GM19025 (cell line): ENCODE data around the gene PHLDA3.

Experiments used
- ATAC-seq: cut with Tn5 transposase; IDR thresholded peaks from one replicate; pipeline ENCODE4 v1.9.1; 2021; ENCODE audit warnings: mild to moderate bottlenecking, low read depth, moderate library complexity; ENCODE audit not compliant: unreplicated experiment

The PHLDA3 gene

DNA sequence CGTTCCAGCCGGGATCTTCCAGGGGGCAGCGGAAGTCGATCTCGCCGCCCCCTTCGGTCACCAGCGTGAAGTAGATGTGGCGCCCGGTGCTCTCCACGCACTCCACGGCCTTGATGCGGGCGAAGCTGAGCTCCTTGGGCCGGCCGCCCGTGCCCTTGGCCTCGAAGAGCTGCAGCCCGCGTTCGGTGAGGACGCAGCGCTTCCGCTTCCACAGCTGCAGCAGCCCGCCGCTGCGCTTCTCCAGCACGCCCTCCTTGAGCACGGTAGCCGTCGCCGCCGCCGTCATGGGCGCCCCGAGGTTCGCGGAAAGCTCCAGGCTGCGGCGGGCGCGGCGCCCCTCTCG lies 516 bp downstream of the PHLDA3 start:
- ATAC-seq: no peak

DNA sequence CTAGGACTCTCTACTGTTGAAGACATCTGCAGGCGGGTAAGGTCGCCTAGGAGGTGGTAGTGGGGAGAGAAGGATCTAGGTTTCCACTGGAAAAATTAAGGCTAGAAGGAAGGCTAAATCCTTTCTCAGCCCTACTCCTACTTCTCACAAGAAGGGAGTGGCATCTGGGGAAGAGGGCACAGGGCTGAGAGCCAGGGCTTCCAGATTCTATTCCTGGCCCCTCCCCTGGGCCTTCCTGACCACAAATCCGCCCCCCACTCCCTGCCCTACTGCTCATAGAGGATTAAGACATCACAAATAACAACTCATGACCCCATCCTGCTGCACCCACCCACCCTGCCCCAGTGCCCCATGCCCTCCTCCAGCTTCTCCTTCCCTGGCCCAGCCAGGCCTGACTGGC lies 2.5 kb downstream of the PHLDA3 start:
- ATAC-seq: no peak

DNA sequence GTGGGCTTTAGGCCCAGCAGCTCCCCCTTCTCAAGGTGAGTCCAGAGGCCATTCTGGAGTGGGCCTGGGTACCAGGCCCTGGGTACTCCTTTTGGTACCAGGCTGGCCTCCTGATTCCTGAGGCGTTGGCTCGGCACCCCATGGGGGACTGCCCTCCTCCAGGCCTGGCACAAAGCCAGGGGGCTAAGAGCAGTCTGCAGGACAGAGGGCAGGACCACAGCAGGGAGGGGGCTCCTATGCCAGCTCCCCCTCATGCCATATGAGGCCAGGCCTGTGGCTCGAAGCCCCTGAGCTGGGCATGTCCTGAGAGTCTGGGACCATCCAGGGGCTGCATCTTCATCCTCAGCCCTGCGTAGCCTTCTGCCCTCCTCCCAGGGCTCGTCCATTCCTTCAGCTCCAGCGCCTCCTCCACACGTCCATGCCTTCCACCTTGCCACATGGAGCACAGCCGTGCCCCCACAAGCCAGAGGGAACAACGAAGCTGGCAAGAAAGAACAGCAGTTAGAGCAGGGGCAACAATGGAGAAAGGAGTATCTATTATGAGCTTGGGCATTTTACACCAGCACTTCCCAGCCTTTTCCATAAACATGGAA lies 3.2 kb downstream of the PHLDA3 start:
- no peak for ATAC-seq

DNA sequence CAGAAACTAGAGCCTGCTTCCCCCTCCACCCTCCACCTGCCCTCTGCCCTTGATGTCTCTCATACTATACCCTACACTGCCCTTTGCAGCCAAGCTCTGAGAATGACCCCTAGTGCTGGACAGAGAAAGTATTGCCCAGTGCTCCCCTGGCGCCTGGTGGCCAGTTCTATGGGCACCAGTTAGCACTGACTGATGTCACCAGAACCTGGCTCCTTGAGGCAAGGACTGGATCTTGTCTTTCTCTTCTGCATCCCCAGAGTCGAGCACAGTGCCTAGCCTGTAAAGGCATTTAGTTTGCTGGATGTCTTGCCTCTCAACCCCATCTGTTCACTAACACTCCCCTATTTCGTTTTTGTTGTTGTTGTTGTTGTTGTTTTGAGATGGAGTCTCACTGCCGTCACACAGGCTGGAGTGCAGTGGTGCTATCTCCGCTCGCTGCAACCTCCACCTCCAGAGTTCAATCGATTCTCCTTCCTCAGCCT lies 5.9 kb downstream of the PHLDA3 start:
- ATAC-seq: no peak

DNA sequence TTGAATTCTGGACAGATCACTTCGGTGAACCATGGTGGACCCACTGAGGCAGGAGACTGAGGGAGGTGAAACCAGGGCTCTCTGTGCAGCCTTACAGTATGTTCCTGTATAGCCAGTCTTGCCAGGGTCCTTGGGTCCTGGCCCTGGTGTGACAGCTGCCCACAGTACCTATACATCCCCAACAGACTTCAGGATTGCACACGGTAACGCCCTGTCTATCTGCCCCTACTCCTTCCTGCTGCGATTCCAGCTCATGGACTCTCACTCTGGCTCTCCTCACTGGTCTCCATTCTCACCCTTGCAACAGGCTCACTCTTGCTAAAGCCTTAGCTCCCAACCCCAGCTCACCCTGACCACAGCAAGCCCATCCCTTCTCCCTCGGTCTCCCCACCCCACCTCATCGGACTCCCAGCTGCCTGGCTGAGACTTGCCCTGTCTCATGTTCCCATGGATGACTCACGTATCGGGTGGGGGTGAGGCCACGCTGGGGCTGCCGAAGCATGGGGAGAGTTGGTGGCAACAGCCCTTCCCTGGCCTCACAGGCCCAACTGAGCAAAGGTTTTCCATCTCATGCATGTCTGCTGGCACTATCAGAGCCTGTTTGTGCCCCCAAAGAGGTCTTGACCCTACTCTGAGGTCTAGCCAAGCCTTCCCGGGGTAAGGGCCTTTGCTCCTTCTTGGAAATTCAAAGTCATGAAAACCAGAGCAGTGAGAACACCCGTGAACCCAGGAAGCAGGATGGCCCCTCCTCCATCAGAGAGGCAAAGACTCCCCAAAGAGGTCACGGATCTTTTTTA lies 7.1 kb downstream of the PHLDA3 start:
- ATAC-seq: no peak

DNA sequence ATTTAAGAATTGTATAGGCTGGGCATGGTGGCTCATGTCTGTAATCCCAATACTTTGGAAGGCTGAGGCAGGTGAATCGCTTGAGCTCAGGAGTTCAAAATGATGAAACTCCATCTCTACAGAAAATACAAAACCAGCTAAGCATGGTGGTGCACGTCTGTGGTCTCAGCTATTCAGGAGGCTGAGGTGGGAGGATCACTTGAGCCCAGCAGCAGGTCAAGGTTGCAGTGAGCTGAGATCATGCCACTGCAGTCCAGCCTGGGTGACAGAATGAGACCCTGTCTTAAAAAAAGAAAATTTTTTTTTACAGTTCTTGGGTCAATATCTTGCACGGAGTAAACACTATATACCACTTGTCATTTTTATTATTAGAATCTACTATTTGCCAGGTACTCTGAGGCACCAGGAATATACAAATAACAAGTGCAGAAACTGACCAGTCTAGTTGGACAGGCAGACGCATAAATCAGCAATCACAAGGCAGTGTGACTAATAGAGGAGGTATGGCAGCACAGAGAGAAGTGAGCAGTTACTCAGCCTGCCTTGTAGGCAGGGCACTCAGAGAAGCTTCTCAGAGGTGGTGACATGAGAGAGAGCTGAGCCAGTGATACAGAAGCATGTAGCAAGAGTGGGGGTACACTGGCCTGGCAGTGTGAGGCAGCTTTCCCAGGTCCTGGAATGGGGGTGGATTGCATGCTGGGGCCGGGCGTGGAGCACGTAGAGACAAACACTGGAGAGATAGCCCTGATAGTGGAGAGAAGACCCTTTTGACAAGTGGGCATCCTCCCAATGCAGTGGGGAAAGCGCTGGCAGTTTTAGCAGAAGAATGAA lies 8.0 kb downstream of the PHLDA3 start:
- no peak for ATAC-seq

DNA sequence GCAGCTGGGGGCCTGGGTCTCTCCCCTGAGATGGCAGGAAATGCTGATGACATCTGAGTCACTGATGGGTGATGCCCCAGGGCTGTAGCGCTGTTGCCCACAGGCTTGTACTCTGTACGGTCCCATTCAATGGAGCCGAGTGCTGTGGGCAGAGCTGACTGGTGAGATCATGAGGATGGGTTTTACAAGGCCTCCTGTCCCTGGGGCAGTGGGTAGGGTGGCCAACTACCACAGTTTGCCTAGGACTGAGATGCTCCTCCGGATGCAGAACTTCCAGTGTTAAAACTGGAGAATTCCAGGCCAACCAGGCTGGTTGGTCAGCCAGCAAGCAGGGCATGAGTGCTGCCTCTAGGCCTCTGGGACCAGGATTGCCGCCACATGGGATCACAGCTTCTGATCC lies 9.2 kb downstream of the PHLDA3 start:
- no peak for ATAC-seq

DNA sequence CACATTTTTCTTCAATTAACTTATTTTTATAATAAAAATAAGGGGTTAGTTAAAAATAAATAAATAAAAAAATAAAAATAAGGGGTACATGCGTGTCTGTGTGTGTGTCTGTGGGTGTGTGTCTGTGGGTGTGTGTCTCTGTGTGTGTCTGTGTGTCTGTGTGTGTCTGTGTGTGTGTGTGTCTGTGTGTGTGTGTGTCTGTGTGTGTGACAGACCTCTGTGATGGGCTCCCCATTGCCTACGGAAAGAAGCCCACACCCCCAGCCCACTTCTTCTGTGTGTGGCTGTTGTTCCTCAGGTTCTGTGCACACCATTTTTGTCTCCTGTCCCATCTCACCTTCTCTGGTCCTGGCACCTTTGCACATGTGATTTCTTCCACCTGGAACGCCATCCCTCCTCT lies 9.9 kb downstream of the PHLDA3 start:
- ATAC-seq: no peak

DNA sequence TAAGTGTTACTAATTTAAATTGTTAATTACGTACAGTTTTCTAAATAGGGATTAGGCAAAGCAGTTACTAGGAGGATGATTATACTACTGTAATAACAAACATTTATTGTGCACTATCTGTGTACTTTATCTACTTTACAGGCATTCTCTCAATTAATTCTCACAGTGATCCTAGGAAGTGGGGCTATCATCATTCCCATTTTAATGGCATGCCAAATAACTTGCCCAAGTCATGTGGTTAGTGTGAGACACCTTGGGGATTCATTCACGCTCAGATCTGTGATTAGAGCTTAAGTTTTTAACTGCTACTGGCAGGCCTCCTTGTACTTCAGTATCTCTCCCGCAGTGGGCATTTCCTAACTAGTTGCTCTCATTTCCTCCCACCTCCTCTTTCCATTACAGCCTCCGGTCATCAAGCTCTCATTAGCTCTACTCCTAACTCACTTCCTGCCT lies 11.5 kb downstream of the PHLDA3 start:
- ATAC-seq: no peak

DNA sequence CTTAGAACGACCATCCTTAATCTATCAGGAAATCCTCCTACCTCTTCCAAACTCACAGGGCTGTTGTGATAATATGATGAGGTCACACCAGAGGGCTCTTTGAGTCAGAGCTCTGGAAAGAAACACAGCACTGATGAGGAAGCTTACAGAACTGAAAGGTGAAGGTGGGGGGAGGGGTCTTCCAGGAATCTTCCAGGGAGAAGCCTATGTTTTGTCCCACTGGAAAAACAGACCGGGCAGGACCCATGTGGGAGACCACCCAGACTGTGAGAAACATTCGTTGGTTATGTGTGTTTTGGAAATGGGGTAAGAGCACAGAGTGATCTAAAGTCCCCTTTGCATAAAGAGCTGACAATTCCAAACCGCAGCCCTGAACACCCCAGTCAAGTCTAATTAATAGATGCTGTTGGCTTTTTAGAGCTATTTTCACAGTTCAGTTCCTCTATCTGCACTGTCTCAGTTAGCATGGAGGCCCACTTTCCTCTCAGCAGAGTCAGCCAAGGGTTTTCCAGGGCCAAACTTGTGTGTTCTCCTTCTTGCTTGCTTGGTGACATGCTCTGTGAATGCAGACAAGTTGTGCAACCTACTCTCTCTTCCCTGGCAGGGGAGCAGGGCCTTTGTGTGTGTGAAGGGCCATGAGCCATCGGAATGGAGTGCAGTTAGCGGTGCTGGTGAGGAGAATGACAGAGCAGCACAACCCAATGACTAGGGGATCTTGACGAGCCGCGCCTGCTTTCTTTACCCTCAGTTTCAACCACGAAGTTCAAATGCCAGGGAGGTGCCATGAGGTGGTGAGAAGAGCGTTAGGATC lies 12.3 kb downstream of the PHLDA3 start:
- no peak for ATAC-seq

DNA sequence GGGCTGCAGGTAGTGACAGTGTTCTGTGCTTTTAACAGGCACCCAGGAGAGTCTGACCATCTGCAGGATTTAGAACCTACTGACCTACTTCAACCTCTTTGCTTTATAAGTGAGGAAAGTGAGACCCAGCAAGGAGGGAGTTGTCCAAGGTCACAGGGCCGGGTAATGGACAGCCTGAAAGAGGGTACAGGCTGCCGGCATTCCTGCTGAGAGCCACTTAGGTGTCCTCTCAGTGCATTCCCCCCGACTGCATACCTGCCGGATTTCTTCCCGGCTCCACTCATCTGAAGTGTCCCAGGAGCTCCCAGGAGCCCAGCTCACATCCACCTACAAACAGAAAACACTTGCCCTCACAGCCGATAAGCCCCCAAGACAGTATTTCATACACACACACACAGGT lies 13.9 kb downstream of the PHLDA3 start:
- no peak for ATAC-seq

DNA sequence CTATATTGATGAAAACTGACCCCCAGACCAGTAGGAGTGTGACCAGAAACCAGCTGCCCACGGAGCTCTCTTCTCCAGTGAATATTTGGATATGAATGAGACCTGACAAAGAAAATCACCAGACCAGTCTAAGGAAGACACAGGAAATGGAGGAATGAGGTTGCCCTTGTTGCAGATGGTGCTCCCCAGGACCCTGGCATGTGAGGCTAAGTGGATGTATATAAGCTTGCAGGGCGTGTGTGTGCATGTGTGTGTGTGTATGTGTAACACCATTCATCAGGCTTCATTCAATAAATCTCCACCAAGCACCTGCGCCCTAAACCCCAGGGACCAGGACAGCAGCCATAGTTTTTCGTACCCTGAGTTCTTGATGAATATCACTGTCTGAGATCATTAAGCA lies 14.4 kb downstream of the PHLDA3 start:
- ATAC-seq: no peak

DNA sequence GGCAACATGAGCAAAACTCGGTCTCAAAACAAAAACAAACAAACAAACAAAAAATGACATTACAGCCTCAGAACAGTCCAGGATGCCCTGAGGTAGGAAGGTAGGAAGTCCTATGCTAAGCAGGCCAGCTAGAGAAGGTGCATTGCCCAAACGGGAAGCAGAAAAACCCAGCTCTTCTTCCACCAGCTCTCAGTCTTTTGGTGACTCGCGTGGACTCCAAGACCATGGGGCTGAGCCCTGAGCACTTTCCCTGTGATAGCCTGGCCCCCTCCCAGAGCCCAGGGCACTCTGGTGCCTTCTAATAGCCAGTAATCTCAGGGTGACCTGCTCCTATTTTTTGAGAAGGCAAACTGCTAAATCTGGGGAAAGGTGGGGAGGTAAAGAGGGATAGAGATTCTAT lies 16.1 kb downstream of the PHLDA3 start:
- ATAC-seq: no peak

DNA sequence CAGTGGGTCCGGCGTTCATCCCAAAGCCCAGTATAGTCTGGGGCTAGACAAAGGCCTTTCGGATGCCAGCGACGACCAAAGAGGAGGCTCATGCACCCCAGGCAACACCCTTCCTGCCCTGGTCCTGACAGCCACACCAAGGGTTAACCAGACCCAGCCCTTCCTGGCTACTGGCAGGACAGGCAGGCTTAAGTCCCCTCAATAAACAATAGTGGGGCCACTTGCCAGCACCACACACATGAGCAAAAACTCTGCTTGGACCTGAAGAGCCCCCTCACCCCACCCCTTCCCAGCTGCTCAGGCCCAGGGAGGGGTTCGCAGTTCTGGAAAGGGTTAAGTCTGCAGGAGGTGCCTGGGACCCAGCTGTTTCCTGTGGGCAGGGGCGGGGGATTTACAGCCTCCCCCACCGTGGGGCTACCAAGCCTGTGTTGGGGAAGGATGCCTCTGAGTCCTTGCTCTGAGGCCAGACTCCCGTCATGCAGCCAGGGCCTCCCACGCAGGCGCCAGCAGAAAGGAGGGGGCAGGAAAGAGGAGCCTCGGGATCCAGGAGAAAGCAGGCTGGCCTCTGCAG lies 18.2 kb downstream of the PHLDA3 start:
- no peak for ATAC-seq

DNA sequence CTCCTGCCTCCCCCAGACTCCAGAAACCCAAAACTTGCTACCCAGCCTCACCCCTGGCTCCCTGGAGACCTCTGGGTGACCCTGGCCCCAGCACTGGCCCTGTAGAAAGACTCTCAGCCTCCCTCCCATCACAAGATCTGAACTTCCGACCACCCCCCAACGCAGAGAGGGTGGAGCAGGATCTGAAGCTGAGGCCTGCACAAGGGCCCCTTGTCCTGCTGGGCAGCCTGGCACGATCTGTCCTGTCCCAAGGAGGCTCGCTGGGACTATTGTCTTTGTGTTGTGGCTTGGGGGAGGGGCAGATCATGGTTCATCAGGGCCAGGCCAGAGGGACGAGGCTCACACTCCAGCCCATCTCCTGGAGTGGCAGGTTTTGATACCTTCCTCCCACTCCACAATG lies 20.0 kb downstream of the PHLDA3 start:
- no peak for ATAC-seq

DNA sequence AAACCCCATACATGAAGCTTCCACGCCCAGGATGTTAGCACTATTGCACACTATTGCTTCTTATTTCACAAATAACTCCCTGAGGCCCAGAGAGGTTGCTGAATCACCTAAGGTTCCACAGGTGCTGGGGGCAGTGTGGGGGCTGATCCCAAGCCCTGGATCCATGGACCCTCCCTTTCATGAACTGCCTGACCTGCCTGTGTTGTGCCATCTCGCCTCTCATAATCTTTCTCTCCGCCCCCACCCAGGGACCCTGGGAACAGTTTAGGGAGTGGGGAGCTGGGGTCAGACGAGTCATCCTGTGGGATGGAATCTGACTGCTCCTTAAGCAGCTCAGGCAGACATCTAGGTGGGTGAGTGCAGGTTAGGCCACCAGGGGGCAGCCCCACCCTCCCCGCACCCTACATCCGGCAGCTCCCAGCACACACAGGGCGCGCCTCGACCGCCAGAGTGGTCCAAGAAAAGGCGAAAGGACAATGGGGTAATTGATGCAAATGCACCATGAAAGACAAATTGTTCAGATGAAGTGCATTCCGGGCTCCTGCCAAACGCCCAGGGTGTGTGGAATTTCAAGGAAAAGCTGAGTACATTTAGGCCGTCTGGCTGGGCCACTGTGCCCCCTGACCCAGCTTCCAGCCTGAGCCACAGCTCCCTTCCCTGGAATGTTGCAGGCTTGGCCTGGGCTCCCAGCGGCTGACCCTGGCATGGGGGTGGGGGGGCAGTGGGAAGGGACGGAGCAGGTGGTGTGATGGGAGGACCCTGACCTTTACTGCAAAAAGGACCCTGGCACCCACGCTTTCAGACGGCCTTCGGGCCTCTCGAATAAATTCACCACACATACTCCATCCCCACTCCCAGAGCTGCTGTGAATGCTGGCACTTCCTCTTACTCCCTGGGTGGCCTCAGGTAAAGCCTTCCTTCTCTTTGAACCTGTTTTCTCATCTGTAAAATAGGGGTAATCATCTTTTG lies 20.8 kb downstream of the PHLDA3 start:
- peak; percentile 81 for ATAC-seq

DNA sequence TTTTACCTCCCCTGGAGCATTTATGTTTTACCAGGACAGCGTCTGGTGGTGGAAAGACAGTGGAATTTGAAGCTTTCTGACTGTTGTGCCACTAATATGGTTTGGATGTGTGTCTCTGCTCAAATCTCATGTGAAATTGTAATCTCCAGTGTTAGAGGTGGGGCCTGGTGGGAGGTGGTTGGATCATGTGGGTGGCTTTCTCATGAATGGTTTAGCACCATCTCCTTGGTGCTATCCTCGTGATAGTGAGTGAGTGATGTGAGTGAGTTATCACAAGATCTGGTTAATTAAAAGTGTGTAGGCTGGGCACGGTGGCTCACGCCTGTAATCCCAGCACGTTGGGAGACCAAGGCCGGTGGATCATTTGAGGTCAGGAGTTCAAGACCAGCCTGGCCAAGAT lies 23.7 kb downstream of the PHLDA3 start:
- no peak for ATAC-seq

DNA sequence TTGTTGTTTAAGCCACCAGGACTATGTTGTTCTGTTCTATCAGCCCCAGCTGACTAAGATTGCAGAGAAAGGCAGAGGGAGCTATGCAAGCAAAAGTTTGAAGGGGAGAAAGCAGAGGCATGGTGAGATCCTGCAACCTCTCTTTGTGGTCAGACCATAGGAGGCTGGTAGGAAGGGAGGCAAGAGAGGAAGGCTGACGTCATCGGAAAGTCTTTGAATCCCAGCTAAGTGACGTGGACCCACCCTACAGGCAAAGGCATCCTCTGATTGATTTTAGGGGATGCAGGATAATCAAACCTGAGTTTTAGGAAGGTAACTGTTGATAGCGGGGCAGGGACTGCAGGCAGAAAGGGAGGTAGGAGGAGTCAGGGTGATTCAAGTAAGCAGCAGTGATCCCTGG lies 24.2 kb downstream of the PHLDA3 start:
- ATAC-seq: no peak

DNA sequence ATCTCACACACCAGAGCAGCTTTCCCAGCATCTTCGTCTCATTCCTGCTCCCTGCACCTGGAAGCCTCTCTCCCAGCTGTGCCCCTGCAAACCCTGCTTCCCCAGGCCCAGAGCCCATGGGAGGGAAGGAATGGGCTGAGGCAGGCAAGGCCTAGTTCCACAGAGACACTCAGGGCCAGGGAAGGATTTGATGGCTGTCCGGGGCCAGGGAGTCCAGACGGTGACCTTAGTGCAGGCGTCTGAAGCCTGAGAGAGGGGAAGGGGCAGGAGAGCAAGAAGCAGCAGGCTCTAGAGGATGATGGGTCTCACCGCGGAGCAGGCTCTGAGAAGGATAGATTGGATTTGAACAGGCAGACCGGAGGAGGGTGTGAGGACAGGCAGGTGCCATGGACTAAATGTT lies 25.2 kb downstream of the PHLDA3 start:
- ATAC-seq: no peak
